Dendritic cell treated with granulocyte-macrophage colony-stimulating factor and Interleukin-4, amounts not matched to agents 40 ng/mL and 50 ng/mL, for 4 days (primary cell): ENCODE measurements around the gene MTHFD1L.
"Not testable (repeated sequence)": the region's sequence is repeated elsewhere in the genome, so short reads cannot be mapped to it uniquely, and the experiment has no call there.

Source experiments
- H3K27ac Mint-ChIP-seq: one replicate; pipeline ENCODE4 v1.8.0; 2022; ENCODE audit warnings: mild to moderate bottlenecking, mixed read lengths
- H3K27me3 Mint-ChIP-seq: one replicate; pipeline ENCODE4 v1.8.0; 2022; ENCODE audit warnings: mild to moderate bottlenecking, mixed read lengths
- H3K36me3 Mint-ChIP-seq: one replicate; pipeline ENCODE4 v1.8.0; 2022; ENCODE audit warnings: low read depth, mixed read lengths
- H3K4me1 Mint-ChIP-seq: one replicate; pipeline ENCODE4 v1.8.0; 2022; ENCODE audit warnings: low read depth, mixed read lengths
- H3K4me3 Mint-ChIP-seq: one replicate; pipeline ENCODE4 v1.8.0; 2022; ENCODE audit warnings: mild to moderate bottlenecking, moderate library complexity, mixed read lengths
- H3K9me3 Mint-ChIP-seq: one replicate; pipeline ENCODE4 v1.8.0; 2022; ENCODE audit warnings: mixed read lengths
- intact Hi-C: fragments of 100-400 bp; cut with micrococcal nuclease; formaldehyde crosslinking; loops from one replicate; pipeline ENCODE4 v1.15.0; 2022

MTHFD1L gene

DNA sequence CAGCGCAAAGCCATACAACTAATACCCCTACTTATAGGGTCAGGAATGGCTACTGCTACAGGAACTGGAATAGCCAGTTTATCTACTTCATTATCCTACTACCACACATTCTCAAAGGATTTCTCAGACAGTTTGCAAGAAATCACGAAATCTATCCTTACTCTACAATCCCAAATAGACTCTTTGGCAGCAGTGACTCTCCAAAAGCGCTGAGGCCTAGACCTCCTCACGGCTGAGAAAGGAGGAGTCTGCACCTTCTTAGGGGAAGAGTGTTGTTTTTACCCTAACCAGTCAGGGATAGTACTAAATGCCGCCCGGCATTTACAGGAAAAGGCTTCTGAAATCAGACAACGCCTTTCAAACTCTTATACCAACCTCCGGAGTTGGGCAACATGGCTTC, 10.3 kb upstream of the MTHFD1L start:
- H3K4me1 Mint-ChIP-seq, H3K4me3 Mint-ChIP-seq, H3K27me3 Mint-ChIP-seq, intact Hi-C loops, H3K27ac Mint-ChIP-seq, H3K36me3 Mint-ChIP-seq, H3K9me3 Mint-ChIP-seq: not testable (repeated sequence)

DNA sequence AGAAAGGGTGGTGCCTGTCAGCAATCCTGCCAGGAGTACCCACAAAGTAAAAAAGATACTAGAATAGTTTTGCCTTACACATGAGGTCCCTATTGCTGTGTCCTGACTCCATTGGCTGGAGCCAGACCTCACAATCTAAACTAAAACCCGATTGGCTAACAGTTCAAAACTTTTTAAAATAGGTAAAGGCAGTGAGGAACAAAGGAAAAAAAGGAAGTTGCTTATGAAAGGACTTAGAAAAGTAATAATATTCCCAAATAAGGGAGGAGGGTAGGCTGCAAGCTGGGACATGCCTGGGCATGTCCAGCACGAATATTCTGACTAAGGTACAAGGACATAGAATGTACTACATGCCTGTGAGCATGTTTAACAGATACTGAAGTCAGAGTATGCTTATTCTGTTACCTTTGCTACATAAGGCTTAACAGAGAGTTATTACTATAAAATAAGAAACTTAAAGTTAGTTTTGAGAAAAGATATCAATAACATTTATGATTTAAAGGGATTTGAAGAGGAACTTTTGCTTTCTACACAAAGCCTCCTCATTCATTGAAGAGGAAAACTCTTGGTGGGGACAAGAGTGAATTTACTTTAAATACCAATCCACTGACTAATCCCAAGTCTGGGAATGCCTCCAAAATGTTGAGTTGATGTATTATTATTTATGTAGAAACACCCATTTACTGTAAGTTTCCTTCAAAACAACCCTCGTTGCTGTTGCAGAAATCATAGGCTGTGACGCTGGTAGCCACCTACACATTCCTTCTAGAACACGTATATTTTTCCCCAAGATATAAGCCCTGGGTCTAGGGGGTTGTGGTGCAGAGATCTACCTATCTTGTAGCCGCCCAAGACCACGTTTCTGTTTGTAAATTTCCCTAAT, 8.2 kb upstream of the MTHFD1L start:
- H3K36me3 Mint-ChIP-seq = no peaks in the 10 kb centered on the region
- no peak overlapping the region for H3K27ac Mint-ChIP-seq
- intact Hi-C loops = no loop called here
- peaks cover 17% of the 10 kb centered on the region for H3K4me1 Mint-ChIP-seq
- no peaks in the 10 kb centered on the region for H3K27me3 Mint-ChIP-seq
- no peak overlapping the region for H3K4me3 Mint-ChIP-seq
- no peaks in the 10 kb centered on the region for H3K9me3 Mint-ChIP-seq

DNA sequence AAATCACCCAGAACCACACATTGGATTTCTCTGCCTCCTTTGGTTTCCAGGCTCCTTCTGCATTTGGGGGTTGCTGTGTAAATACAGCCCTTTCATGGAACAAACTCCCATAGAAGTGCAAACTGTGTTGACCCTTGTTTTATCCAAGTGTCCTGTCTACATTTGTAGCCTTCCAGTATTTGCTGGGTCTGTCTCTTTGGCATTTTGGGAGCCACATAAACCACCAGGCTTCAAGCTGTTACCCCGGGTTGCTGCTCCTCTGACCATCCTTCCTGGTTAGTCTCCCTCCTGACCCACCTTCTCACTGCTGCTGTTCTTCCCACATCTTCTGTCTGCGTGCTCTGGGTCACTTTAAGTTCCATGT, 7.6 kb upstream of the MTHFD1L start:
- peaks cover 23% of the 10 kb centered on the region for H3K4me1 Mint-ChIP-seq
- no peak overlapping the region for H3K27ac Mint-ChIP-seq
- intact Hi-C loops = no loop called here
- H3K36me3 Mint-ChIP-seq = no peaks in the 10 kb centered on the region
- H3K4me3 Mint-ChIP-seq = no peak overlapping the region
- peaks cover 5% of the 10 kb centered on the region for H3K27me3 Mint-ChIP-seq
- H3K9me3 Mint-ChIP-seq = no peaks in the 10 kb centered on the region

DNA sequence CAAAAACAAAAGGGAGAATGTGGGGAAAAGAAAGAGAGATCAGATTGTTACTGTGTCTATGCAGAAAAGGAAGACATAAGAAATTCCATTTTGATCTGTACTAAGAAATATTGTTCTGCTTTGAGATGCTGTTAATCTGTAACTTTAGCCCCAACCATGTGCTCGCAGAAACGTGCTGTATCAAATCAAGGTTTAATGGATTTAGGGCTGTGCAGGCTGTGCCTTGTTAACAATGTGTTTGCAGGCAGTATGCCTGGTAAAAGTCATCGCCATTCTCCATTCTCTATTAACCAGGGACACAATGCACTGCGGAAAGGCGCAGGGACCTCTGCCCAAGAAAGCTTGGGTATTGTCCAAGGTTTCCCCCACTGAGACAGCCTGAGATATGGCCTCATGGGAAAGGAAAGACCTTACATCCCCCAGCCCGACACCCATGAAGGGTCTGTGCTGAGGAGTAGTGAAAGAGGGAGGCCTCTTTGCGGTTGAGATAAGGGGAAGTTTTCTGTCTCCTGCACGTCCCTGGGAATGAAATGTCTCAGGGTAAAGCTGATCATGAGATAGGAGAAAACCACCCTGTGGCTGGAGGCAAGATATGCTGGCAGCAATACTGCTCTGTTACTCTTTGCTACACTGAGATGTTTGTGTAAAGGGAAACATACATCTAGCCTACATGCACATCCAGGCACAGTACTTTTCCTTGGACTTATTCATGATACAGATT, 3.9 kb upstream of the MTHFD1L start:
- H3K4me3 Mint-ChIP-seq, H3K36me3 Mint-ChIP-seq, intact Hi-C loops, H3K9me3 Mint-ChIP-seq, H3K27ac Mint-ChIP-seq: not testable (repeated sequence)
- Mint-ChIP-seq H3K4me1 (peaks cover 15% of the 10 kb centered on the region), H3K27me3 (peaks cover 19% of the 10 kb centered on the region)

DNA sequence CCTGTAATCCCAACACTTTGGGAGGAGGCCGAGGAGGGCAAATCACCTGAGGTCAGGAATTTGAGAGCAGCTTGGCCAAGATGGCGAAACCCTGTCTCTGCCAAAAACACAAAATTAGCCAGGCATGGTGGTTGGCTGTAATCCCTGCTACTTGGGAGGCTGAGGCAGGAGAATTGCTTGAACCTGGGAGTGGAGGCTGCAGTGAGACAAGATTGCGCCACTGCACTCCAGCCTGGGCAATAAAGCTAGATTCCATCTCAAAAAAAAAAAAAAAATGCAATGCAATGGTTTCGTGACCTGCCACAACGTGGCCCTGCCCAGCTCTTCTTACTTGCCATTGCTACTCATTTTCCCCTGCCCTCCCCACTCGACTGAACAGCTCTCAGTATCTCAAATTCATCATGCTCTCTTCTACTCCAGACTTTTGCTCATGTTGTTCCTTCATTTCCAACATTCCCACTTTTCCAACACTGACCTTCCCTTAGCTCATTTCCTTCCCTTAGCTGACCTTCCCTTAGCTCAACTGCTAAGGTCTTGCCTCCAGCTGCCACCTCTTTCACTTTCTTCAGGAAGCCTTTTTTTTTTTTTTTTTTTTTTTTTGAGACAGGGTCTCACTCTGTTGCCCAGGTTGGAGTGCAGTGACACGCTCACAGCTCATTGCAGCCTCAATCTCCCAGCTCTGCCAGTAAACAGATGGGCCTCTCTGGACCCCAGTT, 2.1 kb upstream of the MTHFD1L start:
- Mint-ChIP-seq H3K36me3 (no peaks in the 10 kb centered on the region), H3K4me1 (peaks cover 22% of the 10 kb centered on the region)

DNA sequence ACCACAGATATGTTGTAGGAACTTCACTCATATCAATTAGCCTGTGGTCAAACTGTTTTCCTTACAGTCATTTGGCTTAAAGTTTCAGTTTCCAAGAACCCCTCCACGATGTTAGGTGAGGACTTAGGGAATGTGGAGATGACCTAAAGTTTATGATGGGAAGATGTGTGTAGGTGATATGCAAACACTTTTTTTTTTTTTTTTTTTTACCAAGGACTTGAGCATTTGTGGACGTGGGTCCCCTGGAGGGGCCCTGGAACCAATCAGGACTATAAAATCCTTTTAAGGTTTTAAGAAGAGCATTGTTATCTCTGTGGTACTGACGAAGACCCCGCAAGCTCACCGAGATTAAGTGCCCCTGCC, 478 bp upstream of the MTHFD1L start:
- H3K4me1 Mint-ChIP-seq = peaks cover 31% of the 10 kb centered on the region
- no peaks in the 10 kb centered on the region for H3K36me3 Mint-ChIP-seq
- intact Hi-C loops = no loop called here
- no peaks in the 10 kb centered on the region for H3K9me3 Mint-ChIP-seq
- no peak overlapping the region for H3K27ac Mint-ChIP-seq
- peak overlapping the region; percentile 75 for H3K4me3 Mint-ChIP-seq
- peaks cover 25% of the 10 kb centered on the region for H3K27me3 Mint-ChIP-seq

More for the DNA sequence above, 2.1 kb upstream of the MTHFD1L start:
- Mint-ChIP-seq H3K9me3 (no peaks in the 10 kb centered on the region), H3K4me3 (no peak overlapping the region), H3K27me3 (peaks cover 25% of the 10 kb centered on the region), H3K27ac (no peak overlapping the region)
- intact Hi-C loops = no loop called here

DNA sequence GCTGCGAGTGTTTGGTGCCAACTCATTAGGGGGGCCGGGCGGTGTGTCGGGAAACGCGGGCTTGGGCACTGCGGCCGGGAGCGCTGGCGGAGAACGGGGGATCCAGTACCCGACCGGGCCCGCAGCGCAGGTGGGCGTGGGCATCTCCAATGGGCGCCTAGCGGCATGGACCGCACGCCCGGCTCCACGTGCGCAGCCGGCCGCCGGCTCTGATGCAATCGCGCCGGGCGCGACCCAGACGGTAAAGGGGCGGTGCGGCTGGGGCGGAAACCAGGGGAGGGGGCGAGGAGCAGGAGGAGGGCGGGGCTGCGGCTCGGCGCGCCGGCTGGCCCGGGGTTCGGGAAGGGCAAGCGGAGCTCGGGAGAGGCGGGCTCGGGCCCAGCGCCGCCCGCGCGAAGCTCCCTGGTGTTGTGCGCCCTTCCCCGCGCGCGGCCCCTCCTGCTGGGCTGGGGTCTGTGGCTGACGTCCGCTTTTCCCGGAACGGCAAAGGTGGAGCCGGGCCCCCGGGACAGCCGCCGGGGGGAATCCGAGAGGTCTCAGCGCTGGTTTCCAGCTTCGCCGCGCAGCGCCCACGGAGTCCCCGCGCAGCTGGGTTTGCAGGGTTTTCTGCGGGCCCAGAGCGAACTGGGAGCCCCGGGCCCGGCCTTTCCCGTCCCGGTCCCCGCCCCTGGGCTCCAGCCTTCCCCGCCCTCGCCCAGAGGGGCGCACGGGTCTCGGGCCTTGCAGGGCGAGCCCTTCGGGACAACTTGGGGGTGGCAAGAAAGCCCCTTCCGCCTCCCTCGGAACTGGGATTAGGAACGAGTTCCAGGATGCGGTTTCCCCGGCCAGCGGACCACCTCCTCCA, 867 bp downstream of the MTHFD1L start:
- intact Hi-C loops = no loop called here
- no peaks in the 10 kb centered on the region for H3K9me3 Mint-ChIP-seq
- H3K36me3 Mint-ChIP-seq = no peaks in the 10 kb centered on the region
- H3K4me3 Mint-ChIP-seq = peak overlapping the region; percentile 75
- H3K27me3 Mint-ChIP-seq = peaks cover 25% of the 10 kb centered on the region
- peaks cover 30% of the 10 kb centered on the region for H3K4me1 Mint-ChIP-seq
- H3K27ac Mint-ChIP-seq = peak overlapping the region; percentile 72

DNA sequence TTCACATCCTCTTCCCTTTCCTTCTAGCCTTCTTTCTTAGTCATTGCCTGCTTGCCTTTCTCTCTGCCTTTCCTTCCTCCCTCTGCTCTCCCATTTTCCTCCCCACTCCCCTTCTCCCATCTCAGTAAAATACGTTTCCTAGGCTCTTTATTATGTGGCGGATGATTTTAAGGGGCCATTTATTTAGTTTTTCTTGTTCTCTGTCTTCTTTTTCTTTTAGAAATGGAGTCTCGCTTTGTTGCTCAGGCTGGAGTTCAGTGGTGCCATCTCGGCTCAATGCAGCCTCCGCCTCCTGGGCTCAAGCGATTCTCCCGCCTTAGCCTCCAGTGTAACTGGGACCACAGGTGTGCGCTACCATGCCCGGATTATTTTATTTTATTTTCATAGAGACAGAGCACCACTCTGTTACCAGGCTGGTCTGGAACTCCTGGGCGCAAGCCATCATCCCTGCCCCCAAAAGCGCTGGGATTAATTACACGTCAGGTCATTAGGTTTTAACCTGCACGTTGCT, 1.5 kb downstream of the MTHFD1L start:
- Mint-ChIP-seq H3K36me3 (peaks cover under 1% of the 10 kb centered on the region), H3K9me3 (no peaks in the 10 kb centered on the region), H3K4me3 (peak overlapping the region; percentile 75), H3K4me1 (peaks cover 24% of the 10 kb centered on the region), H3K27me3 (peaks cover 25% of the 10 kb centered on the region), H3K27ac (peak overlapping the region; percentile 72)
- intact Hi-C loops = no loop called here

DNA sequence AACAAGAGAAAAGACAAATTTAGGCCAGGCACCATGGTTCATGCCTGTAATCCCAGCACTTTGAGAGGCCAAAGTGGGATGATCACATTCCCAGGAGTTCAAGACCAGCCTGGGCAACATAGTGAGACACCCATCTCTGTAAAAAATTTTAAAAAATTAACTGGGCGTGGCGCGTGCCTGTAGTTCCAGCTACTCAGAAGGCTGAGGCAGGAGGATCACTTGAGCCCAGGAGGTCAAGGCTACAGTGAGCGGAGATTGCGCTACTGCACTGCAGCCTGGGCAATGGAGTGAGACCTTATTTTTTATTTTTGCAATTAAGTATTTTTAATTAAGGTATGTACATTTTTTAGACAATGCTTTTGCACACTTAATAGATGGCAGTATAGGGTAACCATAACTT, 3.3 kb downstream of the MTHFD1L start:
- intact Hi-C loops = no loop called here

DNA sequence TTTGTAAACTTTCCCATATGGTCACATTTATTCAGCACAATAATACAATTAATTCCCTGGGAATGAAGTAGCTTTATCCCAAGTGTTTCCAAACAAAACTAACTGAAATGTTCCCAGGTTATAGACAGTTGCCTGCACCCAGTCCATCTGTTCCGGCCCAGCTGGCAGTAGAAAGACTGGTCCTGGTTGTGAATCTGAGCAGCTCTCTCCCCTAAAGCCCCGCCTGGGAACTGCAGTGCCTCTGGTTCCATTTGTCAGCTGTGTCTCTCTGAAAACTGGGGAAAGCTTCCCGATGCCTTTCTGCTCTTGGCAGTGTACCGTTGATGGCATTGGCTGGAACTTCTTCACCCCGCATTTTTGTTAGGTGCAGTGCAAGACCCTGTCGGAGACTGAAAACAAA, 8.7 kb downstream of the MTHFD1L start:
- H3K36me3 Mint-ChIP-seq = peaks cover 15% of the 10 kb centered on the region
- intact Hi-C loops = no loop called here
- H3K27ac Mint-ChIP-seq = no peak overlapping the region
- H3K4me3 Mint-ChIP-seq = no peak overlapping the region
- no peaks in the 10 kb centered on the region for H3K9me3 Mint-ChIP-seq
- H3K27me3 Mint-ChIP-seq = no peaks in the 10 kb centered on the region
- peaks cover 16% of the 10 kb centered on the region for H3K4me1 Mint-ChIP-seq

More for the DNA sequence above, 3.3 kb downstream of the MTHFD1L start:
- Mint-ChIP-seq H3K4me3 (no peak overlapping the region), H3K27ac (no peak overlapping the region), H3K27me3 (peaks cover 13% of the 10 kb centered on the region), H3K36me3 (peaks cover 7% of the 10 kb centered on the region), H3K4me1 (peaks cover 20% of the 10 kb centered on the region), H3K9me3 (no peaks in the 10 kb centered on the region)

DNA sequence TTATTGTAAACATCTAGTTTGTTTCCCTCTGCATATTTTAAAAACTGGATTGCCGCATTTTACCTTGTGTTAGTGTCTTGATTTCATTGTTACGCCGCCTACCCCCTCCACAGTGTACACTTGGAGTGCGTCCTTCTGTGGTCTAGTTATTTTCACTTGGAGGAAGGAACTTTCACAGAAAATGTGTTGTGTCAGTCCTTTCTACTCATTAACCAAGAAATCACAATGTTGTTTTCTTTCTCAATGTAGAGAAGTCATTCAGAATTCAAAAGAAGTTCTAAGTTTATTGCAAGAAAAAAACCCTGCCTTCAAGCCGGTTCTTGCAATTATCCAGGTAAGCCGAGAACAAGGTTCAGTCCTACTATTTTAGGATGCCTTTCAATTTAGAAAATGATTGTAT, 10.3 kb downstream of the MTHFD1L start:
- H3K9me3 Mint-ChIP-seq = no peaks in the 10 kb centered on the region
- no peak overlapping the region for H3K4me3 Mint-ChIP-seq
- H3K27ac Mint-ChIP-seq = peak overlapping the region; percentile 8
- no peaks in the 10 kb centered on the region for H3K27me3 Mint-ChIP-seq
- peaks cover 25% of the 10 kb centered on the region for H3K36me3 Mint-ChIP-seq
- intact Hi-C loops = no loop called here
- peaks cover 9% of the 10 kb centered on the region for H3K4me1 Mint-ChIP-seq

DNA sequence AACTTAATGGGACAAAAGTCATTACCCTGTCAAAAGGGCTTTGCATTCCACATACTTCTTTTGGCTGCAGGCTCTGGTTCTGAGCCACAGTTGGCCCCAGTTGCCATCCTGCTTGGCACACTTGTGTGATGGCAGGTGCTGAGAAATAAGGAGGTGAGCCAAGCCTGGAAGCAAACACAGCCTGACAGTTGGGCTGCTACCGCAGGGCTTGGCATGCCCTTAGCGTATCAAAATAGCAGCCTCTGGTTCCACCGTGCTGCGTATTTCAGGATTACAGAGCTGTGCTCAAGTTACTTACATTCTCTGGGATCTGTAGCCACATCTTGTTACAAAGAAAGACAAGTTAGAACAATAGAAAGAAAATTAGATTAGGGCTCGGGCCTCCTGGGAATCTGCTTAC, 11.1 kb downstream of the MTHFD1L start:
- Mint-ChIP-seq H3K9me3 (no peaks in the 10 kb centered on the region), H3K36me3 (peaks cover 25% of the 10 kb centered on the region), H3K4me3 (no peak overlapping the region), H3K27ac (no peak overlapping the region), H3K4me1 (peaks cover 9% of the 10 kb centered on the region), H3K27me3 (no peaks in the 10 kb centered on the region)
- intact Hi-C loops = no loop called here

DNA sequence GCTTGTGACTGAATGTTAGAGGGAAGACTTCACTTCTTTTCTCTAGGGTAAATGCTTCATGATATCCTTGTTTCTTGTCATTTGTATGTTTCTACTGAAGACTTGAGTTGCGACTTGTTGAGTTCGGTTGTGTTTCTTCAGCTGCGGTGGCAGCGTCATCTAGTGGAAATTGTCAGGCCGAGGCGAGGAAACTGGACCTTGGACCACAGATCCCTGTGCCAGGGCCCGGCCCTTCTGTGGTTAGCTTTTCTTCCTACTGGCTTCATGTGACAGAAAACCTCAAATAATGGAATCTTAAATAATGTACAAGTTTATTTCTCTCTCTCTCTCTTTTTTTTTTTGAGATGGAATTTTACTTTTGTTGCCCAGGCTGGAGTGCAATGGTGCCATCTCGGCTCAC, 12.4 kb downstream of the MTHFD1L start:
- Mint-ChIP-seq H3K27me3 (no peaks in the 10 kb centered on the region), H3K4me3 (no peak overlapping the region), H3K27ac (no peak overlapping the region), H3K36me3 (peaks cover 19% of the 10 kb centered on the region), H3K9me3 (no peaks in the 10 kb centered on the region), H3K4me1 (peaks cover 5% of the 10 kb centered on the region)
- intact Hi-C loops = no loop called here
